Activated gamma-delta T cell treated with Interleukin-2 at 50 U/mL for 16 hours (primary cell): ENCODE data around the gene OR6J1.
"Not testable (repeated sequence)": the region's sequence is repeated elsewhere in the genome, so short reads cannot be mapped to it uniquely, and the experiment has no call there.

Source experiments
- DNase-seq: peaks from one replicate; pipeline ENCODE4 v3.0.0-alpha.2; 2020

The OR6J1 gene

DNA sequence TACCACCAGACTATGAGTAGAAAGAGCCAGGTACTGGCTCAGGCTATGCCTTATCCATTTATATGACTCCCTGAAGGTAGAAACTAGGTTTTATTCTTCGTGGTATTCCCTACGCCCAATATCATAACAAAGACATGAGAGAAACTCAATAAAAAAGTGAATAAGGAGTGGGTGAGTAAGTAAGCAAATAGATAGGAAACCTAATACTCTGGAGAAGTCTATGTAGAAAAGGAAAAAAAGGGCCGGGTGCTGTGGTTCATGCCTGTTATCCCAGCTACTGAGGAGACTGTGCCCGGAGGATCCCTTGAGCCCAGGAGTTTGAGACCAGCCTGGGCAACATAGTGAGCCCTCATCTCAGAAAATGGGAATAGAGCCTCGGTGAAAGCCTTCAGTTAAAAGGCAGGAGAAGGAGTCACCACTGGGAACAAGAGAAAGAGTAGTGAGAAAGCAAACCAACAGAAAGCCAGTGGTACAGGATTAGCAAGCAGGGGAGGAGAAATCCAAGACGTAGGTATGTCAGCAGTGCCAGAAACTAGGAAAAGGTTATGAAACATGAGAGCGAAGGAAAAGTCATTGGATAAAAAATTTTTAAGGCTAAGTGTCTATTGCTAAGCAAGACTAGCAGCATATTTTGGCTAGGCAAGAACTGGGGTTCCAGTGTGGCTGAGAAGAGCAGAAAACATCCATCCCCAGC is 6.0 kb upstream of the OR6J1 start:
- no peak for DNase-seq

DNA sequence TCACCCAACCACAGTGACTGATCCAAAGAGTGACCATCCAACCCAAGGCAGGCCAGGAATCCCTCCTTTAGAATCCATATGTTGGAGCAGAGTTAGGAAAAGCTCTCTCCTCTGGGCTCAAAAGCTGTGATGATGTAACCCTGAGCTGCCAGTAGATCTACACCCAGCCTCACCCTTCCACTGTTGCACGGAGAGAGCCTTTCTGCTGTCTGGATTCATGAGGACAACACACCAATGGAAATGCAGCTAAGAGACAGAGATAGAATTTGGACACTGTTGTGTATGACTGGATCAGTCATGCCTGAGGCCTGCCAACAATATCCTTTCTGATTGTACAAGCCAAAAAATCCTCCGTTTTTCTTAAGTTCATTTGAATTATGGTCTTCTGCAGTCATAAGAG is 4.4 kb upstream of the OR6J1 start:
- no peak for DNase-seq

DNA sequence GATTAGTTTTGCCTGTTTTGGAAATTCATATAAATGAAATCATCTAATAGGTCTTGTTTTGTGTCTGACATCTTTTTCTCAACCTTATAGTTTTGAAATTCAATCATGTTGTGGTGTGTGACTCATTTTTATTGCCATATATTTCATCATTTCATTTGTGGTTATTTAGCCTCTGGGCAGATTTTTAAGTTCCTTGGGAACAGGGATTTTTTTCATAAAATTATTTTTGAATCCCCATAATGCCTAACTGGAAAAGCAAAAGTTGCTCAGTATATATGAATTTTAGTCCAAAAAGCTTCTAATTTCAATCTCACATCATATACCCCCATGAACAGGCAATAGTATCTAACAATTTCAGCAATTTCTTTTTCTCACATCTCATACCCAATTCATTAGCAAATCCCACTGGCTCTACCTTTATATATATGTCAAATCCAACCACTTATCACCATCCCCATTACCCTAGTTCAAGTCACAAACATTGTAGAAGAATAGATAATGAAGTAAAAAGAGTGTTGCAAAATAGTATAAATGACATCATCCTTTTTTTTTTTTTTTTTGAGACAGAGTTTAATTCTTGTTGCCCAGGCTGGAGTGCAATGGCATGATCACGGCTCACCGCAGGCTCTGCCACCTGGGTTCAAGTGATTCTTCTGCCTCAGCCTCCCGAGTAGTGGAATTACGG is 2.6 kb upstream of the OR6J1 start:
- DNase-seq: no peak

DNA sequence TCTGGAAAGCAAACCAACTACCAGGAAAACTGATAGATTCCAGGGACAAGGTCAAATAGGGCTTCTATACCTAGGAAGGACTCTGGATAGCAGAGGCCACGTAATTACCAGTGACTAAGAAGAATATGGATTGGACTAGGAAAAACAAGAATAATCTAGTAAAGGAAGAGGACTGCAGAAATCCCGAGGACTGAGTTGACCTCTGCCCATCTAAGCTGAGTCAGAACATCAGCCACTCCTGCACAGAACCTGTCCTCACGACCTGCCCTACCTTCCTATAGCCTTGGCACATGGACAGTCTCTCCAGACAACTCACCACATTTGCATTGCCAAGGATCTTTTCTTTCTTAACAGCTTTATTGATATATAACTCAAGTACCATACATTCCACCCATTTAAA is 2.3 kb downstream of the OR6J1 start:
- DNase-seq: no peak

DNA sequence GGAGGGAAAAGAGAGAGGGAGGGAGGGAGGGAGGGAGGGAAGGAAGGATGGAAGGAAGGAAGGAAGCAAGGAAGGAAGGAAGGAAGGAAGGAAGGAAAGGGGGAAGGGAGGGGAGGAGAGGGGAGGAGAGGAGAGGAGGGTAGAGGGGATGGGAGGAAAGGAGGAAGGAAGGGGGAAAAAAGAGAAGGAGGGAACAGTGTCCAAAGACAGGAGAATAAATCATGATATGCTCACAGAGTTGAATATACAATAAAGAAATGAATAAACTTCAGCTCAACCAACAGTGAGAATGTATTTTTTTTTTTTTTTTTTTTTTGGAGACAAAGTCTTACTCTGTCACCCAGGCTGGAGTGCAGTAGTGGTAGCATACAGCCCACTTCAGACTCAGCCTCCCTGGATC is 4.0 kb downstream of the OR6J1 start:
- DNase-seq: no peak

DNA sequence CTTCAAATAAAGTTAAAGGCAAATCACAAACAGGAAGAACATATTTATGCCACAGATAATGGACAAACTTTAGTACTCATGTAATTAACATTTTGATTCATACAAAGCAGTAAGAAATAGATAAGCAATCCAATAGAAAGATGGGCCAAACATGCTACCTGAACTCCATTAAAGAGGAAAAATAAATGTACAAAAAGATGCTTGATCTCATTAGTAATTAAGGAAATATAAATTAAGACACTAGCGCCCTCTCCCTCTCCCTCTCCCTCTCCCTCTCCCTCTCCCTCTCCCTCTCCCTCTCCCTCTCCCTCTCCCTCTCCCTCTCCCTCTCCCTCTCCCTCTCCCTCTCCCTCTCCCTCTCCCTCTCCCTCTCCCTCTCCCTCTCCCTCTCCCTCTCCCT is 8.2 kb downstream of the OR6J1 start:
- not testable (repeated sequence) for DNase-seq

DNA sequence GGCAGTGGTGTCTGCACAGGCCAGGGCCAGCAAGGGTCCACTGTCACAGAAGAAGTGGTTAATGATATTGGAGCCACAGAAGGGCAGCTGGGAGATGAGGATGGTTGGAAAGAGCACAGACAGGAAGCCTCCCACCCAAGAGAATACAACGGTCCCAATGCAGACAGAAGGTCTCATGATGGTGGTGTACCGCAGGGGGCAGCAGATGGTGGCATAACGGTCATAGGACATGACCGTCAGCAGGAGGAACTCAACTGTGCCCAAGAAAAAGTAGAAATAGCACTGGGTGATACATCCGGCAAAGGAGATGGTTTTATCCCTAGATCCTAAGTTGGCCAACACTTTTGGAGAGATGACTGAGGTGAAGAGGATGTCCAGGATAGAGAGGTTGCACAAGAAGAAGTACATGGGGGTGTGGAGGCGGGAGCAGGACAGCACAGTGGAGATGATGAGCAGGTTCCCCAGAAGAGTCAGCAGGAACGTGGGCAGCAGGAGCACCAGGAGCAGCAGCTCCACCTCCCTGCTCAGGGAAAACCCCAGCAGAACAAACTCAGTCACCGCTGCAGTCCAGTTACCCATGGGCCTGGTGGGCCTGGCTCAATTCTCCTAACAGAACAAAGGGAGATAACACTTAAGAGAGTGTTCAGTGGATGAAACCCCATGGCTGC is 9.8 kb downstream of the OR6J1 start:
- DNase-seq: no peak

DNA sequence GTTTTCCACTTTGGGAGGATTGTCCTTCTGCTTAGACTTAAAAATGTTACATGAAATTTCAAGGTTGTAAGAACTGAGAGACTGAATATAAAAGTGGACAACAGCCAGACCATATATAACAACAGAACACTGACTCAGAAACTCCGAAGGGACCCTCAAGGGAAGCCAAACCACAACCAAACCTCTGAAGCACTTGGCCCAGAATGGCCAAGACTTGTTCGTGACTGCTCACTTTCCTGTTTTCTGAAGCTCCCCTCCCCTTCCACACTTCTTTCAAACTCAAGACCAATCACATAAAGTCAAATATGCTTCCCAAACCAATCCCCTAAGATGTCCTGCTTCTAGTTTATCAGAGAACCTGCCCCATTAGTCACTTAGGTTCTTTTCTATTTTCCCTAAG is 13.7 kb downstream of the OR6J1 start:
- DNase-seq: no peak

DNA sequence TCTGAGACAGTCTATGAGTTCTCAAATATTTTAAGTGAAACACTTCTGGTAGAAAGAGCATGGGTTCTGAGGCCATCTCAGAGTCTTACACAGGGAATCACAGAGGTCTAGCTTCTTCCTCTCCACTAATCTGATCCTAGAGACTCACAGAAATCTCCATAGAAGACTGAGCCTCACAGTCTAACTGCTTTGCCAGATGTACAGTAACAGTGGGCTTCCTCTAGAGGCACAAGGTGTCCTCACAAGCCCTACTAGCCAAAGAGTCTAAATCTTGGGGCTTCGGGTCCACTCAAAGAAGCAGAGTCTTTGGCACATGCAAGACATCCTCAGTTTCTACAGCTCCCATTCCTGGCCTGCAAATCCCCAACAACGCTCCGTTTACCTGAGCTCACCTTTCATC is 14.1 kb downstream of the OR6J1 start:
- DNase-seq: no peak

DNA sequence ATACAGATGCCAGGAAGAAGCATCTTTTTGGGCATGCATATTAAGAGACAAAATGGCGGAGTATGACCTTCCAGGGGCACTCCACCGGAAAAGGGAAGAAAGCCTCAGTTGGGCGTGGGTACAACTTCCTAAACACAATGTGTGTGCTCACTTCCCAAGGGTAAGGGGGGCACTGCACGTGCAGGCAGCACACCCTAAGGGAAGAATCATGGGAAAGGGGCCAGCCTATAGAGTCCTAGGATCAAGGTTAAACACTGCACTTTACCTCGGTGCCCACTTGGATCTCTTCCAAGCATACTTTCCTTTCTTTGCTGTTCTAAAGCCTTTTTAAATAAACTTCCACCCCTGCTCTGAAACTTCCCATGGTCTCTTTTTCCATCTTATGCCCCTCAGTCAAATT is 14.8 kb downstream of the OR6J1 start:
- DNase-seq: no peak

DNA sequence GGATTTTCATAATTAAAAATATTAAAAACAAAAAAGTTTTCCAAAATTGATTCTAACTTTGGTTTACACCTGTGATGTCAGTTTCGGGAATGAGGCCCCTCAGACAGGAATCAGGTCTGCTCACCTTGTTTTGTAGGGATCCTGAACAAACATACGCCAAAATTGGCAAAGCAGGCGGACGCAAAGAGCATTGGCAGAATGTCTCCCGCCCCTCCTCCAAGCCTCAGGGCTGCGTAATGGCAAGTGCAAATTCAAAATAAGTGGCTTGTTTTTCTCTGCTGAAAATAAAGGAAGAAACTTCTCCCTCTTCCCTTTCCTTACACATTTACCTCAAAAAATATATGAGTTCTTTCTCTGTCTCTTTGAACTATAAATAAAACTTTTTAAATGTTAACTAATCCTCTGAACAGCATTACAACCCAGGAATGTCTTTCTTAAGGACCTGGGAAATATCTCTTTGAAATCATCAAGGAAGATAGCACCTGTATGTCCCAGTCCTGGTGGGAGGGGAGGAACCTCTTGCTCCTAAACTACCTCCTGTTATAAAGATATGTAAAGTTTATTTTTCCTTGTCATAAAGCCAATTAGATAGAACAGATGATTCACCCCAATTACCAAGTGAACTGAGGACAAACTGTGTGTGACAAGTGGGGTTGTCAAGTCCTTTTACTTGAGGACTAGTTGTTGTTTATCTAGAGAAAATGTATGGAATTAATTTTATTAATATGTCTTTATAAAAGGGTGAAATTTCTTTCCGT is 16.5 kb downstream of the OR6J1 start:
- DNase-seq: no peak

DNA sequence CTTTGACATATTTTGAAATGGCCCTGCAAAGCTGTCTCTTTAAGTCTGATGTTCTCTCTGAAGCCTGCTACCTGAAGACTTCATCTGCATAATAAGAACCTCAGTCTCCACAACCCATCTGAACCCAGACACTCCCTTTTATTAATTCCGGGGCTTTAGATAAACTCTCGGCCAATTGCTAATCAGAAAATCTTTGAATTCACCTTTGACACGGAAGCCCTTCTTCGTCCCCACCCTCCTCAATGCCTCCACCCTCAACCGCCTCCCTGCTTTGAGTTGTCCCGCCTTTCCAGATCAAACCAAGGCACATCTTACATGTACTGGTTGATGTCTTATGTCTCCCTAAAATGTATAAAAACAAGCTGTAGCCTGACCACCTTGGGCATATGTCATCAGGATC is 17.6 kb downstream of the OR6J1 start:
- no peak for DNase-seq

DNA sequence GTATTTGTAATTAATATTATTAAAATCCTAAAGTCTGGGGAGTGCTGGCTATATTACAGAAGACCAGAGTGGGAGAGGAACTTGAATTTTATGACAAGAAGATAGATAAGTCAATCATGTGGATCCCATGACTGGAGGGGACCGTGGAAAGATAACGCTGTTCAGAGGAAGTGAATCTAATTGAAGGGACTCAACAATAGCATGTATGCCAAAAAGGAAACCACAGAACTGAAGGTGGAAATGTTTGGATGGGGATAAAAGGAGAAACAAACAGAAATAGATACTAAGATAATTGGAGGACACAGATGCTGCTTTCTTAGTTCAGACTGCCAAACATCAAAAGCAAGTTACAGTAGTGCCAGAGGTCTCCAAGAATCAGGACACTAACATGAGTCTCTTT is 21.1 kb downstream of the OR6J1 start:
- DNase-seq: no peak

DNA sequence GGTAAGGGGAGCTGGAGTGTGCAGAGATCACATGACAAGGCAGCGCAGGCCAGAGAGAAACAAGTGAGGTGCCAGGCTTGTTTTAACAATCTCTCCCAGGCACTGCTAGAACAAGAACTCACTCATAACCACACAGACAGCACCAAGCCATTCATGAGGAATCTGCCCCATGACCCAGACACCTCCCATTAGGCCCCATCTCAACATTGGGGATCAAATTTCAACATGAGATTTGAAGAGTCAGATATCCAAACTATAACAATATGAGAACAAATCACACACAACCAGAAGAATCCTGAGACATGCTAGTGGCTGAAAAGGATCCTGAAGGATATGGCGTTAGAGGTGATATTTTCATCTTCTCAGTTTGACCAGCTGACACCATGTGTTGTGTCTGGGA is 21.9 kb downstream of the OR6J1 start:
- no peak for DNase-seq

DNA sequence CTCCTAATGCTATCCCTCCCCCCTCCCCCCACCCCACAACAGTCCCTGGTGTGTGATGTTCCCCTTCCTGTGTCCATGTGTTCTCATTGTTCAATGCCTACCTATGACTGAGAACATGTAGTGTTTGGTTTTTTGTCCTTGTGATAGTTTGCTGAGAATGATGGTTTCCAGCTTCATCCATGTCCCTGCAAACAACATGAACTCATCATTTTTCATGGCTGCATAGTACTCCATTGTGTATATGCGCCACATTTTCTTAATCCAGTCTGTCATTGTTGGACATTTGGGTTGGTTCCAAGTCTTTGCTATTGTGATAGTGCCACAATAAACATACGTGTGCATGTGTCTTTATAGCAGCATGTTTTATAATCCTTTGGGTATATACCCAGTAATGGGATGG is 28.4 kb downstream of the OR6J1 start:
- DNase-seq: not testable (repeated sequence)

DNA sequence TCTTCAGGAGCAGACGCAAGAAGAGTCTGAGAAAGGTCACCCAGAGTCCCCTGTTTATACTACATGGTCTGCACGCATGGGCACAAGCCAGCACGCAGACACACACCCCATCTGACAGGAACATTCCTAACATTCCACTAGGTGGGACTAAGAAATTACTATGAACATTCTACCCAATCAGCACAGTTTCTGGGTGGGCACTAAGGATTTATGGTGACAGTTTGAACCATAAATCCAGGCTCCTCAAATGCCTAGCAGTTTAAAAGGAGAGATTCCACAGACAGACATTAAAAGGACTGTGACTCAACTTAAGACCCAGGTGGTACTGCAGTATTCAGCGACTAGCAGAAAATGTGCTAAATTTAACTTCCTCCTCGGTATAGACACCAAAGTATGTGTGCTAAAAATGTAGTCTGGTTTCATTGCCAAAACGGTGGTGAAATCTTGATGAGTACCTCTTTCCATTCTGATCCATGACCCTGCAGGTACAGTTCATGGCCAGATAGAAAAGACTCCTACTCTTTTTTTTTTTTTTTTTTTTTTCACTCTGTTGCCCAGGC is 29.8 kb downstream of the OR6J1 start:
- no peak for DNase-seq

DNA sequence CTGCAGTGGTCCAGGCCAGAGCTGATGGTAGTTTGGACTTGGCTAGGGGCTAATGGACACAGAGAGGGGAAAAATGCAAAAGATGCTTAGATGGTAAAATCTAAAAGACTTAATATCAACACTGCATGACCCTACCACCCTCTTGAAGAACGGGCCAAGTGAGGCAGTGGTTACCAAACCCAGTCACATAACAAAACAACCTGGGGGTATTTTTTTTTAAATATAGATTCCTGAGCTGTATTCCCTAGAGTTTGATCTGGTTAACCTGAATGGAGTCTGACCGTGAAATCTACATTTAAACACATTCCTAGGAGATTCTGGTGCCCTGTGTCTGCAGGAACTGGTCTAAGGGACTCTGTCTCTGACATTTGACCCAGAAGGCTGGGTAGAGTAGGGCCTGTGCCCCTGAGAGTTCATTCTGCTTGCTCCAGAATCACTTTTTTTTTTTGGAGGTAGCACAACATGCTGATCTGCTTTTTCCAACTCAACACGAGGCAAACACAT is 30.4 kb downstream of the OR6J1 start:
- no peak for DNase-seq

DNA sequence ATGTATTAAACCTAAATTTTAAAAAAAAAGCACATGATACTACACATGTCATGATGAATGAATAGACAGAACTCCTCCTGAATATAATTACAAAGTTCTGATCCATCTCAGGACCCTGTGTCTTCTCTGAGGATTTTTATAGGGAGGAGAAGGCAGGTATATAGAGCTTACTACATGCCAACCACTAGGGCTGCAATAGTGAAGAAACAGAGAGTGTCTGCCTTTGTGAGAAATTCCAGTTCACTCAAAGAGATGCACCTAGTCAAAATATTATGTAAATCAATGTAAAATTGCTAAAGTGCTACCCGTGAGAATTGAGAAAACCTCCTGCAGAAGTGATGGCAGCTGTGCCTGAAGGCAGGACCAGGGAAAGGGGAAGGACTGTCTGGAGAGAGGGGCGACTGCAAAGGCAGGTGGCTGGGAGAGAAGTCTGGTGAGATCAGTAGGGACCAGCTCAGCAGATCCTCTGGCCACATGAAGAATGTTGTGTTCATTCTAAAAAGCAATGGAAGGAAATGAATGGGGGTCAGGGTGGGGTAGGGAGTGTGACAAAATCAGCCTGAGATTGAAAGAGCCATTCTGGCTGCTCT is 31.0 kb downstream of the OR6J1 start:
- DNase-seq: no peak

DNA sequence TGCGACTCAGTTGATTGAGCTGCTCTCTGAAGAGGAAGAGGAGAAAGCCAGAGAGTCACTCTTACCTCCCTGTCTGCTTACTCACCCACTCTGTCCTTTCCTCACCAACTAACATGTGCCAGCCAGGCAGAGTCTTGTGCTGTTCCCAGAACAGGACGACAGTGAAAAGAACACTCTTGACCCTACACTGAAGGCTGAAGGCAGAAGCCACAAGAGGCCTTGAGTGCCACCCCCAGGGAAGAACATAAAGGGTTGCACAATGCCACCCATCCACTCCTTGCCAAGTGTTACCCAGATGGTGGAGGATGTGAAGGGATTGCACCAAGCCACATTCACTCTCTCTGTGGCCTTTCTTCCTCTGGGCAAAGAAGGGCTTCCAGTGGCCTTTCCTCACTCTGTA is 33.2 kb downstream of the OR6J1 start:
- no peak for DNase-seq

DNA sequence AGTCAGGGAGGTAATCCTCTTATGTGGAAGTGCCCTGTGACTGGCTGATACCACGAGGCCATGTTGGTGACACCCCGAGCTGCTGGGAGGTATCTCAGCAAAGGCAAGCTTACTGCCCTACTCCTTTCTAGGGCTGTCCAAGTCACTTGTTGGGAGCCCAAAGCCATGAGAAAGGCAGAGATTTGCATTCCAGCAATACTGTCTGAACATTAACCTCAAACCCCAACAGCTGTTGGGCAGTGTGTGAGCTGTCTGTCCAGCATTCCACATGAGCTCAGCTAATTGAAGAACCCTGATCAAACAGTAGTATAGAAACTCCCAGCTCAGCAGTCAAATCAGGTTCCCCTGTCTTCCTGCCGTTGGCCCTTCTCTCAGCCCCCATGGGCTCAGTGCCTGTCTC is 36.9 kb downstream of the OR6J1 start:
- DNase-seq: no peak

DNA sequence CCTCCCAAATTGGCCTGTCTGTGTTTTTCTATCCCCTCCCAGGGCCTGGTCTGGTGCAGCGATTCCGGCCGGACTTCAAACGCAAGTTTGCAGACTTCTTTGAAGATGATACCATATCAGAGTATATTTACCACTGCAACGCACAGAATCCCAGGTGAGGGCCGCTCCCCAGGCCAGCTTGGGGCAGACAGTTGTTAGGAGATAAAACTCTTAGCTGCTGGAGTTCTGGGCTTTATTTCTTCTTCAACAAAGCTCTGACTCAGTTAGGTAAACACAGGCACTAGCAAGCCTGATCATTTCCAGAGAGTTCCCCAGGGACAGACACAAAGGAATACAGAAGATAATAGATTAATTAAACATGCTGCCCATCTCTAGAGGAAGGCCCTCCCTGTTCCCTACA is 37.8 kb downstream of the OR6J1 start:
- no peak for DNase-seq

DNA sequence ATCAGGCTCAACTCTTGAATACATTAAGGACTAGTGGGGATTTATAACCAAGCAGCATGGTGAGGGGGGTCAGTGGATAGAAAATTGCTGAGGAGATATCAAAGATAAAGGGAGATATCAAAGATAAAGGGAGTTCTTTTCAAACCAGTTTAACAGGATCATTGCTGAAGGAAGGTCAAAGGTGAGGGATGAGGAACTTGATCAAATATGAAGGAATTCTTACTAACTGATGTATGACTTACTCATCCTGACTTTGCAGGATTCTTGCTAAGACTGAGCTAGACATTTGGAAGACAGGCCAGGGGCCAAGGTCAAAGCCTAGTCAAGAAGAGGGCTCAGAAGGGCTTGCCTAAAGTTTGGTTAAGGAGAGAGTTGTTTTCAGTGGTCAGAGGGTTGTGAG is 41.3 kb downstream of the OR6J1 start:
- no peak for DNase-seq

DNA sequence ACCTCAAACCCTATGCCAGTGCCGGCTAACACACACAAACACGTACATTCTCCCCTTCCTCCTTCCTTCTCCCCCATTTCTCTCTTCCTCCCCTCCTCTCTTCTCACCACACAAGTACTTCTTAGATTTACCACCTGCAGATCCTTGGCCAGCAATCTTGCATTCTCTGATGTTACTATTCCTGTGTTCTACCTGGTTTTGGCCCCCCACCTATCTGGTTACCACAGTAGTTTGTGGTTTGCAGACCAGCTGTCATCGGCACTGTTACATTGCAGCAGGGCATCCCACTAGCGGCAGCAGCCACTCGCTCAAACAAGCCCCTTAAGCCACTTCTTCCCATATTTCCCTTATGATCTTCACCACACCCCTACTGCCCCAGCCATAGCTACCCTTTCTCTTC is 42.2 kb downstream of the OR6J1 start:
- DNase-seq: no peak
